GM12864 (cell line): ENCODE data around the gene METTL15.

Source experiments
- DNase-seq: peaks from one replicate; pipeline ENCODE4 v3.0.0-alpha.2; 2011; ENCODE audit warnings: low read depth
- H3K4me3 ChIP-seq: 2 replicates; pipeline ENCODE4 v1.5.1; 2011; ENCODE audit warnings: mild to moderate bottlenecking, low read depth, low read length, control low read depth
- TF ChIP-seq, protein P1 (sequence below): IDR thresholded peaks from 2 replicates; pipeline ENCODE4 v1.5.1; 2011; ENCODE audit warnings: low read depth, mild to moderate bottlenecking, moderate library complexity, low read length, control low read depth, inconsistent platforms; ENCODE audit errors: missing control alignments

METTL15 gene

DNA sequence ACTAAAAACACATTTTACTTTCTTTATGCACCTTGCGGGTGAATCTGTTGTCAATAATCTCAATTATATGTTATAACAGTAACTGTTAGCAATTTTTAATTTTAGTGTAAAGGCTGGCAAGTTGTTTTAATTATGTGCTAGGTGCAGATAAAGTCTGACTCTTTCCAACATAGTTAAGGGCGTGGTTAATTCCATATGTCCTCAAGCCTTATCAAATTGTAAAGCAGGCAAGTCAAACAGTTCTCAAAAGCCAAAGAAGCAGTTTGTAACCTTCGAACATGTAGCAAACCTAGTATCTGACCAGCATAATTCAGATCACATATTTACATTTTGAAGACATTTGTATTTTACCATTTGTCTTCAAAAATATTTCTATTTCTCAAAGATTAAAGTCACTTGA is 29.2 kb downstream of the METTL15 start:
- no peak overlapping the region for H3K4me3 ChIP-seq
- no peak for DNase-seq

DNA sequence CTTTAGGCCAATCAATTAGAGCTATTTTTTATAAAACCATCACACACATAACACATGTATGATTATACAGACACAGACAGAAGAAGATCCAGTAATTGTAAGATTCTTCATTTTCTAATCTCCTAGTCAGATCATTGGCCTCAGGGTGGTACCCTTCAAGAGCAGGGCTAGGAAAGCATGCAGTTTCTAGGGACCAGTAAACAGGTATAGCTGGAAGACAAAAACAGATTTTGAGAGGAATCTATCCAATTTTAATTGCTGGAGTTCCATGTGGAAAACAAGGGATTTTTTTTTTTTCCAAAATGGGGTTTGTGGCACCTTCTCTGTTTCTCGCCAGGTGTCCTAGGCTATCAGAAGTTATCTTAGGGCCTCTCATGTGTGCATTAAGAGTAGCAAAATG is 29.6 kb downstream of the METTL15 start:
- H3K4me3 ChIP-seq = no peak overlapping the region
- DNase-seq = no peak
- TF ChIP-seq, protein P1, sequence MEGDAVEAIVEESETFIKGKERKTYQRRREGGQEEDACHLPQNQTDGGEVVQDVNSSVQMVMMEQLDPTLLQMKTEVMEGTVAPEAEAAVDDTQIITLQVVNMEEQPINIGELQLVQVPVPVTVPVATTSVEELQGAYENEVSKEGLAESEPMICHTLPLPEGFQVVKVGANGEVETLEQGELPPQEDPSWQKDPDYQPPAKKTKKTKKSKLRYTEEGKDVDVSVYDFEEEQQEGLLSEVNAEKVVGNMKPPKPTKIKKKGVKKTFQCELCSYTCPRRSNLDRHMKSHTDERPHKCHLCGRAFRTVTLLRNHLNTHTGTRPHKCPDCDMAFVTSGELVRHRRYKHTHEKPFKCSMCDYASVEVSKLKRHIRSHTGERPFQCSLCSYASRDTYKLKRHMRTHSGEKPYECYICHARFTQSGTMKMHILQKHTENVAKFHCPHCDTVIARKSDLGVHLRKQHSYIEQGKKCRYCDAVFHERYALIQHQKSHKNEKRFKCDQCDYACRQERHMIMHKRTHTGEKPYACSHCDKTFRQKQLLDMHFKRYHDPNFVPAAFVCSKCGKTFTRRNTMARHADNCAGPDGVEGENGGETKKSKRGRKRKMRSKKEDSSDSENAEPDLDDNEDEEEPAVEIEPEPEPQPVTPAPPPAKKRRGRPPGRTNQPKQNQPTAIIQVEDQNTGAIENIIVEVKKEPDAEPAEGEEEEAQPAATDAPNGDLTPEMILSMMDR = no peak

More for the DNA sequence above, 29.2 kb downstream of the METTL15 start:
- TF ChIP-seq, protein P1 = no peak

DNA sequence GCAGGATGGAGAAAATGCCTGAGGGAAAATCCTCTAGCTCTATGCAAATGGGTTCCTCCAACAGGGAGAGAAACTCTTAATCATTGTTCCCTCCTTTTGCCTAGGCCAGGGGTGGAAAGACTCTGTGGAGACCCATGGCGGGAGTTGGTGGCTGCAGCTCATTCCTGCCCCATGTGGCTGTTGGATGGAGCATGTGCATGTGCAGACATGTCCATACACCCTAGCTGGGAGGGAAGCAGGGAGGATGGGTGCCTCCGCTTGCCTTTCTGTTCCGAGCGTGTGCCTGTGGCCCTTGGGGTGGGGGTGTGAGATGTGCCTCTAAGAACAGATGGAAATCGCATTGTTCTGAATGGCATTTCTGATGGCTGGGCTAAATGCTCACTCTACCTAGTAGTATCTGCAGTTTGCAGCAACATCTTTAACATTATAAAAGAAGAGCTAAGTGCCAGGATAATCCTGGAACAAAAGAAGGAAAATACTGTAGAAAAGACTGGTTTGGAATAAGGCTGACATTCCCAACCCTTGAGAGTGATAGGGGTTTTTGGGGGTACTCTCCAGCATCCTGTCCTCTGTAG is 31.7 kb downstream of the METTL15 start:
- TF ChIP-seq, protein P1 = no peak
- no peak for DNase-seq
- H3K4me3 ChIP-seq = no peak overlapping the region

DNA sequence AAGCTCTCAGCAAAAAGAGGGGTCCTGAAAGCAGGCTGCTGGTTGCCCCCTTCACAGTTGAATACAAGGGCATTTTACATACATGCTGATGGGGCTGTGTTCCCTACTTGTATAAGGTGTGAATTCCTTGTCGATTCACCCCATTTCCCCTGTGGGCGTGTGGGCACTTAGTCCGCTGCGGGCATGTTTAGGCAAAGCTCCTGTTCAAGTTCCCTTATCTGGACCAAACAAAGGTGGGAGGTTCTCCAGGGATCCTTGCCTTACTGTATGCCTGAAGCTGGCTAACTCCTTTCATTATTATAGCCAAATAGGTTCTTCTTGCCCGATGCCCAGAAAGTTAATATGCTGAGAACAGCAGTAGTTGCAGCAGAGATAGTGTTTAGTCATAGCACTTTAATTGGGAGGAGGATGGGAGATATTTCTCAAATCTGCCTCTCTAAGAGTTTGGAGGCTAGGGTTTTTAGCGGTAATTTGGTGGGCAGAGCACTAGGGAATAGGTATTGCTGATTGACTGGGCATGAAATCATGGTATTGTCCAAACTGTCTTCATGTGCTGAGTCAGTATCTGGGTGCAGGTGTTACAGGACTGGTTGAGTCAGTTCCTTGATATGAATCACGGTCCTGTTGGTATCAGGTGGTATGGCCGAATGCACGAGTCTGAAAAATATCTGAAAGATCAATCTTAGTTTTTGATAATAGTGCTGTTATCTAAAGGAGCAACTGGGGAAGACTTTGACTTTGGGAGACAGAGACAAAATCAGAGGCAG is 32.7 kb downstream of the METTL15 start:
- H3K4me3 ChIP-seq = no peak overlapping the region
- TF ChIP-seq, protein P1 = no peak
- DNase-seq = no peak

DNA sequence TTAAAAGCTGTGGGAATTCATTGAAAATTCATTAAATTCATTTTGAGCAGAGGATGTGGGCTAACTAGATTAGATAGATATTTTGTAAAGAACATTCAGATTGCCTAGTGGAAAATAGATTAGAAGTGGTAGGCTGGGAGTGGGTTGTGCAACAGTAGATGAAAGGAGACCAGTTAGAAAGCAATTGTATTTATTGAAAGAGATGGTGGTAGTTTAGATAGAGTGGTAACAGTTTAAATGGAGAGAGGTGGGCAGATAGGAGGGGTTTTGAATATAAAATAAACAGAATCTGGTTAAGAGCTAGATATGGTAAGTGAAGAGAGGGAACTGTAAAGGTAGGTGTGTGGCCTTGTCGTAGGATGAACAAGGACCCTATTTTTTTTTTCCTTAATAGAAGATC is 34.5 kb downstream of the METTL15 start:
- H3K4me3 ChIP-seq = no peak overlapping the region
- TF ChIP-seq, protein P1 = no peak
- DNase-seq = no peak

DNA sequence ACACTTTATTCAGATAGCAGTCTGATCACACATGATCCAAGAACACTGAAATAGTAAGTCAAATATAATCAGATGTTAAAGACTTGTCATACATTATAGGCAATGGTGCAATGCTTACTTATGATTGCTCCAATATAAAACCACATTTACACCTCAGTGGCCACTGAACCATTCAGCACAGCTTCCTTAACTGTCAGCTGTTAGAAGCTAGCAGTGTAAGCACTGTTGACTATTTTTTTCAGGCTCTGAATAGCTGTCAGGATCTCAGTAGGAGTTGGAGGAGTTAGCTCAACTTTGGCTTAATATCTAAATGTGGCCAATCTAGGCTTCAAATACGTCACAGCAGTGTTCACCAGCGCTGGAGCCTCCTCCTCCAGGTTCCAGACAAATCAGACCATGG is 36.6 kb downstream of the METTL15 start:
- DNase-seq = no peak
- TF ChIP-seq, protein P1 = no peak
- no peak overlapping the region for H3K4me3 ChIP-seq
